IgD-negative memory B cell (primary cell): ENCODE results near the gene CNTLN. TPM values are rescaled to one million over a fixed set of nuclear protein-coding genes. Genes with fewer than 3 reads are reported as not detected.
"Not testable (repeated sequence)": the region's sequence is repeated elsewhere in the genome, so short reads cannot be mapped to it uniquely, and the experiment has no call there.

ENCODE experiments used
- H3K27ac Mint-ChIP-seq, 3 donors: one replicate each; pipeline ENCODE4 v1.8.0; 2020 to 2022; ENCODE audit warnings: mild to moderate bottlenecking in 3 of 3, mixed read lengths in 3 of 3, moderate library complexity in 1 of 3
- H3K27me3 Mint-ChIP-seq: one replicate; pipeline ENCODE4 v1.8.0; 2021; ENCODE audit warnings: mixed read lengths
- H3K36me3 Mint-ChIP-seq: one replicate; pipeline ENCODE4 v1.8.0; 2020; ENCODE audit warnings: mild to moderate bottlenecking, mixed read lengths
- H3K4me1 Mint-ChIP-seq, 3 donors: one replicate each; pipeline ENCODE4 v1.8.0; 2020 to 2022; ENCODE audit warnings: mixed read lengths in 3 of 3, mild to moderate bottlenecking in 1 of 3
- H3K4me3 Mint-ChIP-seq, 4 donors: one replicate each; pipeline ENCODE4 v1.8.0; 2020 to 2022; ENCODE audit warnings: mild to moderate bottlenecking in 4 of 4, mixed read lengths in 4 of 4, moderate library complexity in 3 of 4
- H3K9me3 Mint-ChIP-seq, 3 donors: one replicate each; pipeline ENCODE4 v1.8.0; 2020 to 2021; ENCODE audit warnings: mixed read lengths in 3 of 3, mild to moderate bottlenecking in 1 of 3
- polyA plus RNA-seq: library from polyadenylated mRNA; unstranded; fragments of 300-500 nt; fragmentation: Illumina TruSeq; gene quantifications from one replicate; pipeline ENCODE4 v1.2.3, GENCODE V29; 2021

The CNTLN gene
- polyA plus RNA-seq, 1 donor from 2014 or later = 0.28 TPM

- H3K27me3 Mint-ChIP-seq = no peaks in the 10 kb centered on the region
- no peak overlapping the region for H3K27ac Mint-ChIP-seq
- H3K9me3 Mint-ChIP-seq = peaks cover 0 to 3% (median 2%) of the 10 kb centered on the region in 3 donors
- no peak overlapping the region for H3K4me3 Mint-ChIP-seq
- no peaks in the 10 kb centered on the region for H3K36me3 Mint-ChIP-seq
- H3K4me1 Mint-ChIP-seq = no peaks in the 10 kb centered on the region
Measured at GRCh38 chr9:17318821-17319320, 184.0 kb downstream of the CNTLN start.

- H3K4me3 Mint-ChIP-seq = no peak overlapping the region
Measured at GRCh38 chr9:17319864-17320263, 185.0 kb downstream of the CNTLN start.

GRCh38 chr9:17322882-17323864, 188.3 kb downstream of the CNTLN start:
- no peaks in the 10 kb centered on the region for H3K4me1 Mint-ChIP-seq
- no peaks in the 10 kb centered on the region for H3K27me3 Mint-ChIP-seq
- H3K36me3 Mint-ChIP-seq = no peaks in the 10 kb centered on the region
- H3K27ac Mint-ChIP-seq = no peak overlapping the region
- no peak overlapping the region for H3K4me3 Mint-ChIP-seq
- H3K9me3 Mint-ChIP-seq = peaks cover 0 to 3% (median 0%) of the 10 kb centered on the region in 3 donors

More at GRCh38 chr9:17319864-17320263, 185.0 kb downstream of the CNTLN start:
- Mint-ChIP-seq H3K27ac (peak overlapping the region in 1 of 3 donors; percentile 20), H3K9me3 (peaks cover 0 to 3% (median 2%) of the 10 kb centered on the region in 3 donors), H3K36me3 (no peaks in the 10 kb centered on the region), H3K4me1 (no peaks in the 10 kb centered on the region), H3K27me3 (no peaks in the 10 kb centered on the region)

- H3K36me3 Mint-ChIP-seq = no peaks in the 10 kb centered on the region
- no peaks in the 10 kb centered on the region for H3K27me3 Mint-ChIP-seq
- no peaks in the 10 kb centered on the region for H3K4me1 Mint-ChIP-seq
- peaks cover 0 to 3% (median 0%) of the 10 kb centered on the region in 3 donors for H3K9me3 Mint-ChIP-seq
- H3K4me3 Mint-ChIP-seq = no peak overlapping the region
- H3K27ac Mint-ChIP-seq = no peak overlapping the region
Measured at GRCh38 chr9:17328331-17328730, 193.5 kb downstream of the CNTLN start.

- H3K4me1 Mint-ChIP-seq = no peaks in the 10 kb centered on the region
- H3K27ac Mint-ChIP-seq = no peak overlapping the region
- peaks cover 0 to 3% (median 0%) of the 10 kb centered on the region in 3 donors for H3K9me3 Mint-ChIP-seq
- no peaks in the 10 kb centered on the region for H3K27me3 Mint-ChIP-seq
- no peak overlapping the region for H3K4me3 Mint-ChIP-seq
- H3K36me3 Mint-ChIP-seq = no peaks in the 10 kb centered on the region
Measured at GRCh38 chr9:17330097-17330496, 195.3 kb downstream of the CNTLN start.

GRCh38 chr9:17332115-17332514, 197.3 kb downstream of the CNTLN start:
- Mint-ChIP-seq H3K4me3 (no peak overlapping the region), H3K9me3 (peaks cover 0 to 2% (median 2%) of the 10 kb centered on the region in 3 donors), H3K27ac (no peak overlapping the region), H3K4me1 (no peaks in the 10 kb centered on the region), H3K36me3 (no peaks in the 10 kb centered on the region), H3K27me3 (no peaks in the 10 kb centered on the region)

- no peaks in the 10 kb centered on the region for H3K27me3 Mint-ChIP-seq
- peaks cover 0 to 2% (median 2%) of the 10 kb centered on the region in 3 donors for H3K9me3 Mint-ChIP-seq
- H3K27ac Mint-ChIP-seq = no peak overlapping the region
- no peaks in the 10 kb centered on the region for H3K4me1 Mint-ChIP-seq
- H3K4me3 Mint-ChIP-seq = no peak overlapping the region
- H3K36me3 Mint-ChIP-seq = peaks cover 2% of the 10 kb centered on the region
Measured at GRCh38 chr9:17339156-17339555, 204.3 kb downstream of the CNTLN start.

GRCh38 chr9:17342696-17343095, 207.9 kb downstream of the CNTLN start:
- Mint-ChIP-seq H3K4me1 (no peaks in the 10 kb centered on the region), H3K36me3 (peaks cover 2% of the 10 kb centered on the region), H3K27ac (no peak overlapping the region), H3K27me3 (no peaks in the 10 kb centered on the region), H3K9me3 (peaks cover 0 to 7% (median 2%) of the 10 kb centered on the region in 3 donors), H3K4me3 (no peak overlapping the region)

- no peak overlapping the region for H3K4me3 Mint-ChIP-seq
- H3K4me1 Mint-ChIP-seq = peaks cover 0 to 2% (median 0%) of the 10 kb centered on the region in 3 donors
- no peaks in the 10 kb centered on the region for H3K27me3 Mint-ChIP-seq
- H3K27ac Mint-ChIP-seq = no peak overlapping the region
- H3K36me3 Mint-ChIP-seq = no peaks in the 10 kb centered on the region
- peaks cover 4 to 7% (median 4%) of the 10 kb centered on the region in 3 donors for H3K9me3 Mint-ChIP-seq
Measured at GRCh38 chr9:17349831-17350230, 215.0 kb downstream of the CNTLN start.

- not testable (repeated sequence) for H3K27ac Mint-ChIP-seq, H3K4me3 Mint-ChIP-seq, H3K9me3 Mint-ChIP-seq, H3K36me3 Mint-ChIP-seq, H3K27me3 Mint-ChIP-seq, H3K4me1 Mint-ChIP-seq
Measured at GRCh38 chr9:17354006-17354405, 219.2 kb downstream of the CNTLN start.

- Mint-ChIP-seq H3K4me3 (no peak overlapping the region), H3K27me3 (no peaks in the 10 kb centered on the region), H3K9me3 (peaks cover 0 to 2% (median 0%) of the 10 kb centered on the region in 3 donors), H3K27ac (no peak overlapping the region), H3K36me3 (no peaks in the 10 kb centered on the region), H3K4me1 (no peaks in the 10 kb centered on the region)
Measured at GRCh38 chr9:17361378-17361777, 226.5 kb downstream of the CNTLN start.

- Mint-ChIP-seq H3K36me3 (no peaks in the 10 kb centered on the region), H3K27ac (no peak overlapping the region), H3K4me1 (no peaks in the 10 kb centered on the region), H3K9me3 (peaks cover 1 to 5% (median 4%) of the 10 kb centered on the region in 3 donors), H3K27me3 (no peaks in the 10 kb centered on the region), H3K4me3 (no peak overlapping the region)
Measured at GRCh38 chr9:17367035-17367434, 232.2 kb downstream of the CNTLN start.

GRCh38 chr9:17380126-17380861, 245.5 kb downstream of the CNTLN start:
- no peaks in the 10 kb centered on the region for H3K4me1 Mint-ChIP-seq
- H3K27me3 Mint-ChIP-seq = no peaks in the 10 kb centered on the region
- H3K36me3 Mint-ChIP-seq = no peaks in the 10 kb centered on the region
- no peak overlapping the region for H3K27ac Mint-ChIP-seq
- H3K9me3 Mint-ChIP-seq = peaks cover 2 to 3% (median 3%) of the 10 kb centered on the region in 3 donors
- no peak overlapping the region for H3K4me3 Mint-ChIP-seq

- H3K4me1 Mint-ChIP-seq = no peaks in the 10 kb centered on the region
- H3K27ac Mint-ChIP-seq = no peak overlapping the region
- H3K9me3 Mint-ChIP-seq = peaks cover 0 to 2% (median 0%) of the 10 kb centered on the region in 3 donors
- H3K27me3 Mint-ChIP-seq = no peaks in the 10 kb centered on the region
- H3K36me3 Mint-ChIP-seq = no peaks in the 10 kb centered on the region
- no peak overlapping the region for H3K4me3 Mint-ChIP-seq
Measured at GRCh38 chr9:17387565-17387964, 252.7 kb downstream of the CNTLN start.

- Mint-ChIP-seq H3K4me3 (no peak overlapping the region), H3K27me3 (no peaks in the 10 kb centered on the region), H3K27ac (no peak overlapping the region), H3K36me3 (no peaks in the 10 kb centered on the region), H3K9me3 (no peaks in the 10 kb centered on the region), H3K4me1 (no peaks in the 10 kb centered on the region)
Measured at GRCh38 chr9:17389026-17389425, 254.2 kb downstream of the CNTLN start.
